OCI-LY7 (cell line): ENCODE data around the gene VSX1. TPM values are rescaled to one million over a fixed set of nuclear protein-coding genes. Genes with fewer than 3 reads are reported as not detected.

ENCODE experiments used
- BruUV-seq: library from RNA; stranded (reverse); fragments of 400-500 nt; replicated peaks from 2 replicates; lab custom pipeline; 2021; lab: Mats Ljungman, UMichigan
- CTCF ChIA-PET: fragments of 300-600 bp; sonication (Branson Sonifier 250); formaldehyde crosslinking; loops from one replicate; lab custom pipeline; 2022; ENCODE audit warnings: antibody characterized with exemption; ENCODE audit not compliant: unreplicated experiment; lab: Charles Lee
- POLR2A ChIA-PET: fragments of 300-600 bp; sonication (Branson Sonifier 250); formaldehyde crosslinking; loops from one replicate; lab custom pipeline; 2022; ENCODE audit warnings: antibody characterized with exemption; lab: Charles Lee
- DNase-seq: peaks from one replicate; pipeline ENCODE4 v3.0.0-alpha.2; 2015; ENCODE audit warnings: low spot score
- H2AFZ ChIP-seq: fragments of 200-600 bp; sonication (generic), shearing (Covaris generic); 2 replicates; pipeline ENCODE4 v1.6.1; 2014; ENCODE audit warnings: mild to moderate bottlenecking, antibody characterized with exemption, low read length, moderate library complexity
- H3K27ac ChIP-seq: fragments of 200-600 bp; sonication (generic); 2 replicates; pipeline ENCODE4 v1.5.1; 2014; ENCODE audit warnings: mixed run types, low read depth, mild to moderate bottlenecking, moderate library complexity, low read length, inconsistent platforms; ENCODE audit not compliant: poor library complexity, severe bottlenecking
- H3K36me3 ChIP-seq: fragments of 200-600 bp; sonication (generic); 2 replicates; pipeline ENCODE4 v1.6.1; 2014; ENCODE audit warnings: mild to moderate bottlenecking, antibody characterized with exemption, low read length, moderate library complexity, mixed read lengths; ENCODE audit not compliant: insufficient read depth
- H3K4me1 ChIP-seq: fragments of 200-600 bp; sonication (generic); 2 replicates; pipeline ENCODE4 v1.5.1; 2014; ENCODE audit warnings: mild to moderate bottlenecking, low read length; ENCODE audit not compliant: insufficient read depth, poor library complexity, severe bottlenecking
- H3K4me2 ChIP-seq: fragments of 200-600 bp; sonication (generic); 2 replicates; pipeline ENCODE4 v1.6.1; 2014; ENCODE audit warnings: mild to moderate bottlenecking, low read length
- H3K4me3 ChIP-seq: fragments of 200-600 bp; sonication (generic); 2 replicates; pipeline ENCODE4 v1.5.1; 2014; ENCODE audit warnings: mild to moderate bottlenecking, low read depth, low read length; ENCODE audit not compliant: poor library complexity, severe bottlenecking
- H3K79me2 ChIP-seq: fragments of 200-600 bp; sonication (generic); 2 replicates; pipeline ENCODE4 v1.6.1; 2016; ENCODE audit warnings: low read depth, mild to moderate bottlenecking, low read length, moderate library complexity, mixed read lengths; ENCODE audit not compliant: insufficient read depth
- H3K9me2 ChIP-seq: fragments of 200-600 bp; sonication (generic); 2 replicates; pipeline ENCODE4 v1.6.1; 2016; ENCODE audit warnings: mild to moderate bottlenecking, low read length, mixed read lengths; ENCODE audit not compliant: insufficient read depth
- H3K9me3 ChIP-seq: fragments of 200-600 bp; sonication (generic); 2 replicates; pipeline ENCODE4 v1.6.1; 2014; ENCODE audit warnings: mild to moderate bottlenecking, mixed run types, low read length, mixed read lengths
- H4K20me1 ChIP-seq: fragments of 200-600 bp; sonication (generic); 2 replicates; pipeline ENCODE4 v1.6.1; 2014; ENCODE audit warnings: mild to moderate bottlenecking, antibody characterized with exemption, low read length, moderate library complexity, mixed read lengths; ENCODE audit not compliant: insufficient read depth
- CTCF ChIP-seq: fragments of 200-600 bp; sonication (generic); conservative IDR thresholded peaks from 2 replicates; pipeline ENCODE4 v1.5.1; 2014; ENCODE audit warnings: mild to moderate bottlenecking, antibody characterized with exemption, low read length, moderate library complexity, mixed read lengths
- EZH2phosphoT487 ChIP-seq: fragments of 200-600 bp; sonication (generic); IDR thresholded peaks from 2 replicates; pipeline ENCODE4 v1.6.1; 2018; ENCODE audit warnings: low read depth, borderline replicate concordance, mild to moderate bottlenecking, mixed run types, antibody characterized with exemption, low read length, moderate library complexity, mixed read lengths
- intact Hi-C: fragments of 100-400 bp; cut with micrococcal nuclease; formaldehyde crosslinking; loops from one replicate; pipeline ENCODE4 v1.10.0; 2022; ENCODE audit not compliant: unreplicated experiment
- total RNA-seq, 2 experiments: library from RNA; depleted of rRNA in 1 of 2; stranded (reverse); fragments of >200 nt in 1 of 2; shearing (Covaris generic) in 1 of 2; gene quantifications; 2 replicates each; pipeline ENCODE4 v1.2.3, GENCODE V29; 2014 to 2022

VSX1 gene
- total RNA-seq, 2 experiments from 2014 or later: not detected

- H3K27ac ChIP-seq: no peak overlapping the region
Measured at GRCh38 chr20:25052255-25053194, 29.4 kb downstream of the VSX1 start.

GRCh38 chr20:25051386-25052155 lies 30.4 kb downstream of the VSX1 start:
- Histone ChIP-seq H4K20me1 (no peaks in the 10 kb centered on the region), H3K79me2 (no peaks in the 10 kb centered on the region), H3K9me3 (no peaks in the 10 kb centered on the region), H3K4me1 (peaks cover 3% of the 10 kb centered on the region), H2AFZ (no peak overlapping the region), H3K9me2 (no peaks in the 10 kb centered on the region), H3K36me3 (no peaks in the 10 kb centered on the region), H3K4me2 (no peak overlapping the region), H3K27ac (no peak overlapping the region), H3K4me3 (no peak overlapping the region)
- DNase-seq: no peak
- intact Hi-C loops: no loop called here
- BruUV-seq: no TSS peak
- ChIA-PET CTCF (no interaction called here), POLR2A (no interaction called here)
- TF ChIP-seq EZH2phosphoT487: no peak
- no peak for TF ChIP-seq CTCF

More at GRCh38 chr20:25052255-25053194, 29.4 kb downstream of the VSX1 start:
- Histone ChIP-seq H3K79me2 (no peaks in the 10 kb centered on the region), H2AFZ (no peak overlapping the region), H3K9me2 (no peaks in the 10 kb centered on the region), H3K9me3 (no peaks in the 10 kb centered on the region), H3K4me1 (peaks cover 9% of the 10 kb centered on the region), H3K4me3 (no peak overlapping the region), H3K4me2 (no peak overlapping the region), H4K20me1 (no peaks in the 10 kb centered on the region), H3K36me3 (no peaks in the 10 kb centered on the region)
- DNase-seq: no peak
- ChIA-PET POLR2A (interaction anchor here (0.6 kb wide), 1 partner anchor 200 kb away, joined by 3 read pairs; no protein-coding TSS in a partner anchor), CTCF (interaction anchor here (0.6 kb wide), 1 partner anchor 273 kb away, joined by 3 read pairs; no protein-coding TSS in a partner anchor)
- TF ChIP-seq EZH2phosphoT487 (no peak), CTCF (no peak)
- no TSS peak for BruUV-seq
- intact Hi-C loops: no loop called here
